ENCODE data around the gene PLXNC1. TPM values are rescaled to one million over a fixed set of nuclear protein-coding genes. Genes with fewer than 3 reads are reported as not detected.
"Not testable (repeated sequence)": the region's sequence is repeated elsewhere in the genome, so short reads cannot be mapped to it uniquely, and the experiment has no call there.

Gene PLXNC1
- total RNA-seq, 2 experiments from 2014 or later, result 5.7 to 6.2 TPM

DNA sequence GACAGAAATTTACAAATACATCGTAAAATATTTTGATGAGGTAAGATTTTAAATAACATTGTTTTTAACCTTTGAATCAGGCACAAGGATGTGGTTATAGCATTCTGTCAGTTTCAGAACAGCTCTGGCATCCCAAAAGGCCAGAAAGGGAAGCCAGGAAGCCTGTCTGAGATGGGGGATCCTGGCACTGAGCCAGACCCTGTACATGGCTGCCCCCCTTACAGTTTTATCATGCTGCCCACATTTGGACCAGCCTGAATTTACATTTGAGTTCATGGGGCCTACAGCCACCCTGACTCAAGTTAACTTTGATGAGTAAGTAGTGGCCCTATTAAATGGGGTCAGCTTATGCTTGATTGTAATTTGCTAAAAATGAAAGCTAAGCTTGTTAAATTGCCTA is 155.6 kb downstream of the PLXNC1 start:
- Mint-ChIP-seq H3K27me3 (no peaks in the 10 kb centered on the region), H3K4me3 (no peak overlapping the region), H3K36me3 (peaks cover 74% of the 10 kb centered on the region), H3K4me1 (ENCODE audit: low read depth) (peaks cover 33% of the 10 kb centered on the region), H3K27ac (no peak overlapping the region), H3K9me3 (no peaks in the 10 kb centered on the region)
- no peak for DNase-seq
- intact Hi-C loops (cut with micrococcal nuclease), result loop anchor here (2.0 to 10.0 kb wide), 5 partner anchors 21 to 341 kb away; partner anchors contain the start of gene PLXNC1
- ChIA-PET POLR2A (interaction anchor here (2.0 to 2.1 kb wide), 2 partner anchors 34 to 96 kb away, joined by 6 to 10 read pairs; no protein-coding TSS in a partner anchor), CTCF (no interaction called here)

GRCh38 chr12:94304566-94305061 is 156.2 kb downstream of the PLXNC1 start:
- Mint-ChIP-seq H3K4me3 (no peak overlapping the region), H3K27ac (no peak overlapping the region), H3K9me3 (no peaks in the 10 kb centered on the region), H3K36me3 (peaks cover 78% of the 10 kb centered on the region), H3K27me3 (no peaks in the 10 kb centered on the region), H3K4me1 (ENCODE audit: low read depth) (peaks cover 38% of the 10 kb centered on the region)
- CTCF ChIA-PET, result interaction anchor here (1.0 to 1.5 kb wide), 5 partner anchors 11 to 155 kb away, joined by 3 to 5 read pairs (median 3); partner anchors contain the start of gene CEP83
- DNase-seq, result no peak
- POLR2A ChIA-PET, result interaction anchor here (1.2 to 2.1 kb wide), 3 partner anchors 22 to 96 kb away, joined by 4 to 10 read pairs (median 6); no protein-coding TSS in a partner anchor
- intact Hi-C loops (cut with micrococcal nuclease), result loop anchor here (1.0 to 10.0 kb wide), 10 partner anchors 22 to 340 kb away; partner anchors contain the start of gene PLXNC1

DNA sequence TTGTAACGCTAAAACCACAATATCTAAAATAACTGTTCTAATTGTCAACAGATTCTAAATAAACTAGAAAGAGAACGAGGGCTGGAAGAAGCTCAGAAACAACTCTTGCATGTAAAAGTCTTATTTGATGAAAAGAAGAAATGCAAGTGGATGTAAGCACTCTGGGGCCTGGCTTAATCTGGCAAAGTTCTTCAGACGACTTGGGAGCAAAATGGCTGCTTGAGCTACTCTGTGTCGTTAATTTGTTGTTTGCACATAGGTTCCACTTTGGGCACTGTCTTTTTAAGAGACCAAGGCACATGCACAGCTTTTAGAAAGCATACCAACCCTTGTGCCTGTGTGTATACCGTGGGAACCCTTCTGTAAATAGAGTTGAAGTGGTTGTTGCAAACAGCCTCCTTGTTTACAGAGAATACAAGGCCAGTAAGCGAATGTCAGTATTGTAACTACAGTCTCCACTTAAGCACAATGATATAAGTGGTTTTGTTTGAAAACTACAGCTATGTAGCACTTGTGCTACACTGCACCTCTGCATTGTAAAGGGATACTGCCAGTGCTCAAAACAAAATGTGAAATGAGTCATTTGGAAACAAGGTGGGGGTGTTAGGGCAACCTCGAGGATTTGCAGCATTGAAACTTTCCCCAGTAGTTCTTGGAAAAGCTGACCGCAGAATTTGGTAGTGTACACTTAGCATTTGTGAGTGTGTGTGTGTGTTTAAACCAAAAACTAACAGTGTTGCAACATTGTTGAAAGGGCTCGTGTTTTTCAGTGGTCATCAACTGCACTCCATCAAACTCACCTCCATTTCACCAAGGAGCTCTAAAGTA is 157.0 kb downstream of the PLXNC1 start:
- intact Hi-C loops (cut with micrococcal nuclease), result loop anchor here (1.0 to 10.0 kb wide), 10 partner anchors 21 to 339 kb away; partner anchors contain the start of gene PLXNC1
- Mint-ChIP-seq H3K9me3 (no peaks in the 10 kb centered on the region), H3K36me3 (peaks cover 73% of the 10 kb centered on the region), H3K4me3 (no peak overlapping the region), H3K27ac (peak overlapping the region; percentile 61), H3K4me1 (ENCODE audit: low read depth) (peaks cover 39% of the 10 kb centered on the region), H3K27me3 (no peaks in the 10 kb centered on the region)
- CTCF ChIA-PET, result interaction anchor here (0.9 to 1.5 kb wide), 8 partner anchors 10 to 171 kb away, joined by 3 to 5 read pairs (median 3); partner anchors contain the start of gene CEP83
- POLR2A ChIA-PET, result interaction anchor here (0.9 to 2.1 kb wide), 5 partner anchors 22 to 154 kb away, joined by 3 to 10 read pairs (median 5); partner anchors contain the start of gene CEP83
- peak; percentile 70 for DNase-seq

- Mint-ChIP-seq H3K4me1 (ENCODE audit: low read depth) (peaks cover 36% of the 10 kb centered on the region), H3K27me3 (no peaks in the 10 kb centered on the region), H3K27ac (no peak overlapping the region), H3K4me3 (no peak overlapping the region), H3K36me3 (peaks cover 69% of the 10 kb centered on the region), H3K9me3 (no peaks in the 10 kb centered on the region)
- ChIA-PET CTCF (interaction anchor here (1.0 to 1.6 kb wide), 2 partner anchors 163 to 174 kb away, joined by 3 to 4 read pairs; no protein-coding TSS in a partner anchor), POLR2A (no interaction called here)
- DNase-seq, result no peak
- intact Hi-C loops (cut with micrococcal nuclease), result loop anchor here (1.0 to 10.0 kb wide), 4 partner anchors 18 to 336 kb away; no protein-coding TSS in a partner anchor
Measured at GRCh38 chr12:94308612-94309011, 160.2 kb downstream of the PLXNC1 start.

DNA sequence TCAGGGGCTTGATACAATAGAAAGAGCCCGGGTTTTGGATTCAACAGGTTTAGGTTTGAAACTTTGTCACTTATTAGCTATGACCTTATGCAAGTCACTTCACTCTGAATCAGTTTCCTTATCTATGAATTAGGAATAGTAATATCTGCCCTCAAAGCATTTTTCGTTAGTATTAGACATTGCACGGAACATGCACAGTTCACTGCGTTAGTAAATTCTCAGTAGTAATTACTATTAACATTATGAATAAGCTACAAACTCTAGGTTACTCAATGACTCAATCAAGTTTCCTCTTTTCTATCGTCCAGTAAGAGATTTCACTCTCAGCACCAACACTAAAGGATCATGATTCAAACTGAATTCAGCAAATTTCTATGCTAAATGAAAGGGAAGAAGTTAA is 161.0 kb downstream of the PLXNC1 start:
- peaks cover 66% of the 10 kb centered on the region for H3K36me3 Mint-ChIP-seq
- POLR2A ChIA-PET, result no interaction called here
- H3K27me3 Mint-ChIP-seq, result no peaks in the 10 kb centered on the region
- intact Hi-C loops (cut with micrococcal nuclease), result loop anchor here (1.0 to 10.0 kb wide), 4 partner anchors 17 to 335 kb away; no protein-coding TSS in a partner anchor
- peaks cover 35% of the 10 kb centered on the region for H3K4me1 Mint-ChIP-seq (ENCODE audit: low read depth)
- CTCF ChIA-PET, result no interaction called here
- no peak for DNase-seq
- no peaks in the 10 kb centered on the region for H3K9me3 Mint-ChIP-seq
- no peak overlapping the region for H3K27ac Mint-ChIP-seq
- H3K4me3 Mint-ChIP-seq, result no peak overlapping the region

DNA sequence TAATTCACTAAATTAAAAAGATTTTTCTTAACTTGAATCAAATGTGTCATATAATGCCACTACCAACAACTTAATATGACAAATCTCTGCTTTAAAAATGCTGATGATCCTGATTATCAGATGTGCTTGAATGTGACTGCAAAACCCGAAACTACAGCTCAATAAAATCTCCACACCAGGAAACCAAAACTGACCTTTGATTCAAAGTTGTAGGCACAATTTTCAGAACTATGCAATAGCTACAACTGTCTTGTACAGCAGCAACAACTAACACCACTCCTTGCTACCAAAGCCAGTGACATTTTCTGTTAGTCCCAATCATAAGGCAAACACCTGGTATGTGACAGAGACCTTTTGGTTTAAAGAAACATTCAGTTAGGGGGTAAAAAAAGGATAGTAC is 164.0 kb downstream of the PLXNC1 start:
- no peak for DNase-seq
- Mint-ChIP-seq H3K4me3 (no peak overlapping the region), H3K27me3 (no peaks in the 10 kb centered on the region), H3K36me3 (peaks cover 45% of the 10 kb centered on the region), H3K4me1 (ENCODE audit: low read depth) (peaks cover 13% of the 10 kb centered on the region), H3K27ac (no peak overlapping the region), H3K9me3 (peaks cover 10% of the 10 kb centered on the region)
- ChIA-PET POLR2A (no interaction called here), CTCF (interaction anchor here (1.1 kb wide), 1 partner anchor 13 kb away, joined by 3 read pairs; no protein-coding TSS in a partner anchor)
- intact Hi-C loops (cut with micrococcal nuclease), result no loop called here

DNA sequence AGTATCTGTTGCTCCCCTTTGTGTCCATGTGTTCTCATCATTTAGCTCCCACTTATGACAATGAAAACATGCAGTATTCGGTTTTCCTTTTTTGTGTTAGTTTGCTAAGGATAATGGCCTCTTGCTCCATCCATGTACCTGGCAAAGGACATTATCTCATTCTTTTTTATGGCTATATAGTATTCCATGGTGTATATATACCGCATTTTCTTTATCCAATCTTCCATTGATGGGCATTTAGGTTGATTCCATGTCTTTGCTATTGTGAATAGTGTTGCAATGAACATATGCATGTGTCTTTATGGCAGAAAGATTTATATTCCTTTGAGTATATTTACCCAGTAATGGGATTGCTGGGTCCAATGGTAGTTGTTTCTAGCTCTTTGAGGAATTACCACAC is 168.2 kb downstream of the PLXNC1 start:
- CTCF ChIA-PET, result interaction anchor here (1.0 kb wide), 1 partner anchor 214 kb away, joined by 3 read pairs; no protein-coding TSS in a partner anchor
- H3K4me1 Mint-ChIP-seq (ENCODE audit: low read depth); H3K4me3 Mint-ChIP-seq; intact Hi-C loops (cut with micrococcal nuclease); DNase-seq; H3K27ac Mint-ChIP-seq; H3K27me3 Mint-ChIP-seq; POLR2A ChIA-PET: not testable (repeated sequence)
- H3K36me3 Mint-ChIP-seq, result peaks cover 53% of the 10 kb centered on the region
- H3K9me3 Mint-ChIP-seq, result peaks cover 51% of the 10 kb centered on the region

GRCh38 chr12:94318181-94318580 is 169.8 kb downstream of the PLXNC1 start:
- CTCF ChIA-PET, result no interaction called here
- DNase-seq, result no peak
- H3K36me3 Mint-ChIP-seq, result peaks cover 60% of the 10 kb centered on the region
- H3K27me3 Mint-ChIP-seq, result no peaks in the 10 kb centered on the region
- H3K4me3 Mint-ChIP-seq, result no peak overlapping the region
- POLR2A ChIA-PET, result no interaction called here
- intact Hi-C loops (cut with micrococcal nuclease), result no loop called here
- peaks cover 3% of the 10 kb centered on the region for H3K4me1 Mint-ChIP-seq (ENCODE audit: low read depth)
- H3K27ac Mint-ChIP-seq, result no peak overlapping the region
- H3K9me3 Mint-ChIP-seq, result peaks cover 54% of the 10 kb centered on the region

GRCh38 chr12:94320109-94320508 is 171.7 kb downstream of the PLXNC1 start:
- Mint-ChIP-seq H3K27ac (no peak overlapping the region), H3K27me3 (no peaks in the 10 kb centered on the region), H3K4me3 (no peak overlapping the region), H3K9me3 (peaks cover 54% of the 10 kb centered on the region), H3K36me3 (peaks cover 74% of the 10 kb centered on the region), H3K4me1 (ENCODE audit: low read depth) (peaks cover 3% of the 10 kb centered on the region)
- no peak for DNase-seq
- ChIA-PET POLR2A (no interaction called here), CTCF (no interaction called here)
- intact Hi-C loops (cut with micrococcal nuclease), result no loop called here

DNA sequence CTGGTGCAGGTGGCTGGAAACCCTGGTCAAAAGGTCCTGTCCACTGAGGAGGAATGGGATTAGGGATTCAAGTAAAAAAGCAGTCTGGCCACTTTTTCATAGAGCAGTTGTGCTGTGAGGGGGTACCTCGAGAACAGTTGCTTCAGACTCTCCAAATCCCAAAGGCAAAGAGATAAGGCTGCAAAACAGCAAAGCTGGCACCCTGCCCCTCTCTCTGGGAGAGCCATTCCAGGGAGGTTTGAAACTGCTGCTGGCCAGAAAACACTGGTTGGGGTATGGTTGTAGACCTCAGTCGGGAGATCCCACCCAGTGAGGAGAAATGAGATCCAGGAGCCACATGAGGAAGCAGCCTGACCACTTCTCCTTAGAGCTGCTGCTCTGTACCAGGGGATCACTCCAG is 174.0 kb downstream of the PLXNC1 start:
- CTCF ChIA-PET, result no interaction called here
- POLR2A ChIA-PET, result no interaction called here
- H3K9me3 Mint-ChIP-seq, result peaks cover 44% of the 10 kb centered on the region
- H3K36me3 Mint-ChIP-seq, result peaks cover 85% of the 10 kb centered on the region
- H3K27ac Mint-ChIP-seq, result no peak overlapping the region
- no peak for DNase-seq
- no peaks in the 10 kb centered on the region for H3K27me3 Mint-ChIP-seq
- intact Hi-C loops (cut with micrococcal nuclease), result no loop called here
- peaks cover 18% of the 10 kb centered on the region for H3K4me1 Mint-ChIP-seq (ENCODE audit: low read depth)
- H3K4me3 Mint-ChIP-seq, result no peak overlapping the region

GRCh38 chr12:94326234-94326633 is 177.9 kb downstream of the PLXNC1 start:
- no peak overlapping the region for H3K4me3 Mint-ChIP-seq
- intact Hi-C loops (cut with micrococcal nuclease), result loop anchor here (1.0 to 5.0 kb wide), 8 partner anchors 17 to 316 kb away; partner anchors contain the start of gene PLXNC1
- no peaks in the 10 kb centered on the region for H3K27me3 Mint-ChIP-seq
- peaks cover 6% of the 10 kb centered on the region for H3K9me3 Mint-ChIP-seq
- POLR2A ChIA-PET, result interaction anchor here (0.6 to 2.1 kb wide), 4 partner anchors 53 to 159 kb away, joined by 3 to 8 read pairs (median 4); no protein-coding TSS in a partner anchor
- peak; percentile 14 for DNase-seq
- H3K27ac Mint-ChIP-seq, result no peak overlapping the region
- peaks cover 70% of the 10 kb centered on the region for H3K36me3 Mint-ChIP-seq
- CTCF ChIA-PET, result interaction anchor here (0.6 to 1.1 kb wide), 2 partner anchors 21 to 917 kb away, joined by 3 to 4 read pairs; no protein-coding TSS in a partner anchor
- peaks cover 24% of the 10 kb centered on the region for H3K4me1 Mint-ChIP-seq (ENCODE audit: low read depth)

- peaks cover 24% of the 10 kb centered on the region for H3K4me1 Mint-ChIP-seq (ENCODE audit: low read depth)
- intact Hi-C loops (cut with micrococcal nuclease), result loop anchor here (1.0 to 5.0 kb wide), 9 partner anchors 17 to 316 kb away; partner anchors contain the start of gene PLXNC1
- peaks cover 70% of the 10 kb centered on the region for H3K36me3 Mint-ChIP-seq
- no peaks in the 10 kb centered on the region for H3K27me3 Mint-ChIP-seq
- peak; percentile 20 for DNase-seq
- no peak overlapping the region for H3K4me3 Mint-ChIP-seq
- peak overlapping the region; percentile 8 for H3K27ac Mint-ChIP-seq
- peaks cover 1% of the 10 kb centered on the region for H3K9me3 Mint-ChIP-seq
- ChIA-PET CTCF (interaction anchor here (0.6 to 1.1 kb wide), 2 partner anchors 21 to 917 kb away, joined by 3 to 4 read pairs; no protein-coding TSS in a partner anchor), POLR2A (interaction anchor here (0.6 to 2.1 kb wide), 5 partner anchors 22 to 160 kb away, joined by 3 to 8 read pairs (median 4); no protein-coding TSS in a partner anchor)
Measured at GRCh38 chr12:94326727-94327126, 178.3 kb downstream of the PLXNC1 start.

Data from activated CD4-positive, alpha-beta memory T cell treated with anti-CD3 and anti-CD28 coated beads for 36 hours (primary cell).